Smooth muscle cell (in vitro differentiated cells): ENCODE results near the gene PDE6C. TPM values are rescaled to one million over a fixed set of nuclear protein-coding genes. Genes with fewer than 3 reads are reported as not detected.

Source experiments
- DNase-seq: peaks from one replicate; lab custom pipeline; 2025; ENCODE audit not compliant: unreplicated experiment; lab: John Stamatoyannopoulos, UW
- H2AFZ ChIP-seq: fragments of 200-600 bp; sonication (generic); 2 replicates; pipeline ENCODE4 v1.6.0; 2016; ENCODE audit warnings: antibody characterized with exemption, low read depth, mild to moderate bottlenecking
- H3F3A ChIP-seq: fragments of 200-600 bp; sonication (generic); 2 replicates; pipeline ENCODE4 v1.6.0; 2017; ENCODE audit warnings: antibody characterized with exemption, low read depth
- H3K27ac ChIP-seq: fragments of 200-600 bp; sonication (generic); 2 replicates; pipeline ENCODE4 v1.5.1; 2016; ENCODE audit warnings: low read depth, mild to moderate bottlenecking
- H3K27me3 ChIP-seq: fragments of 200-600 bp; sonication (generic); 2 replicates; pipeline ENCODE4 v1.6.1; 2016; ENCODE audit warnings: low read depth, mild to moderate bottlenecking
- H3K36me3 ChIP-seq: fragments of 200-600 bp; sonication (generic); 2 replicates; pipeline ENCODE4 v1.5.1; 2016; ENCODE audit warnings: low read depth
- H3K4me1 ChIP-seq: fragments of 200-600 bp; sonication (generic); 2 replicates; pipeline ENCODE4 v1.5.1; 2016; ENCODE audit warnings: low read depth
- H3K4me2 ChIP-seq: fragments of 200-600 bp; sonication (generic); 2 replicates; pipeline ENCODE4 v1.6.0; 2016; ENCODE audit warnings: mild to moderate bottlenecking
- H3K4me3 ChIP-seq: fragments of 200-600 bp; sonication (generic); 2 replicates; pipeline ENCODE4 v1.5.1; 2016; ENCODE audit warnings: mild to moderate bottlenecking
- H3K79me2 ChIP-seq: fragments of 200-600 bp; sonication (generic); 2 replicates; pipeline ENCODE4 v1.6.0; 2016; ENCODE audit warnings: low read depth, mild to moderate bottlenecking
- H3K9ac ChIP-seq: fragments of 200-600 bp; sonication (generic); 2 replicates; pipeline ENCODE4 v1.6.0; 2016; ENCODE audit warnings: low read depth
- H3K9me3 ChIP-seq: fragments of 200-600 bp; sonication (generic); replicated peaks from 2 replicates; pipeline ENCODE4 v1.5.1; 2016; ENCODE audit warnings: low read depth
- H4K20me1 ChIP-seq: fragments of 200-600 bp; sonication (generic); 2 replicates; pipeline ENCODE4 v1.6.0; 2016; ENCODE audit warnings: low read depth
- CTCF ChIP-seq: fragments of 200-600 bp; sonication (generic); IDR thresholded peaks from 2 replicates; pipeline ENCODE4 v1.5.1; 2017; ENCODE audit warnings: borderline replicate concordance, mild to moderate bottlenecking, antibody characterized with exemption; ENCODE audit not compliant: insufficient read depth, poor library complexity, severe bottlenecking
- WGBS: methylation state at CpG from one replicate; pipeline ENCODE4 v1.1.7; 2016; ENCODE audit warnings: low lambda C conversion rate; 5-methylcytosine and 5-hydroxymethylcytosine counted together
- polyA plus RNA-seq: library from polyadenylated mRNA; unstranded; fragments of >200 nt; fragmentation: Nextera tagmentation; extraction: Ambion mirVana; gene quantifications from 2 replicates; pipeline ENCODE4 v1.2.1, GENCODE V29; 2016
- total RNA-seq: library from RNA; depleted of rRNA; stranded (reverse); fragments of >200 nt; gene quantifications from 2 replicates; pipeline ENCODE4 v1.2.3, GENCODE V29; 2014

The PDE6C gene
- total and polyA plus RNA-seq, 2 experiments from 2014 or later, result not detected

- no peak overlapping the region for H3K4me2 ChIP-seq
- no peaks in the 10 kb centered on the region for H3K36me3 ChIP-seq
Observed at GRCh38 chr10:93652857-93653256, 40.5 kb downstream of the PDE6C start.

DNA sequence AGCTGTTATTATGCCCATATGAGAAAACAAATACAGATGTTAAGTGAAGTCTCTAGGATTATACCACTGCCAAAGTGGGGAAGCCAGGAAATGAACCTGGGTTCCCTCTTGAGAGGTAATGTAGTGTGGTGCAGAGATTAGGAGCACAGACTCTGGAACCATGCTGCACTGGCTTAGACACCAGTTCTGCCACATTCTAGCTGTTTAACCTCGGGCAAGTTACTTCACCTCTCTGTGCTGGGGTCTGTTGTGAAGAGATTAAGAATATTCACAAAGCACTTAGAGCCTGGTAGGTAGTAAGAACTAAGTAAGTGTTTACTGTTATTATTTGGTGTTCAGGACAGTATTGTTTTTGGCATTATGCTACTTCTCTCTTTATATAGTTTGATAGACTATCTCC lies 41.9 kb downstream of the PDE6C start:
- H3F3A ChIP-seq, result no peaks in the 10 kb centered on the region
- no peak overlapping the region for H2AFZ ChIP-seq
- no peak overlapping the region for H3K9ac ChIP-seq
- TF ChIP-seq CTCF, result no peak
- no peaks in the 10 kb centered on the region for H3K9me3 ChIP-seq
- no peak overlapping the region for H3K27ac ChIP-seq
- H3K4me2 ChIP-seq, result no peak overlapping the region
- WGBS, result 90% methylated on average over 1 of the region's 1 CpG
- H3K79me2 ChIP-seq, result no peaks in the 10 kb centered on the region
- DNase-seq, result no peak
- no peaks in the 10 kb centered on the region for H3K36me3 ChIP-seq
- no peaks in the 10 kb centered on the region for H3K4me1 ChIP-seq
- no peak overlapping the region for H3K4me3 ChIP-seq
- no peaks in the 10 kb centered on the region for H4K20me1 ChIP-seq
- H3K27me3 ChIP-seq, result no peaks in the 10 kb centered on the region

More at GRCh38 chr10:93652857-93653256, 40.5 kb downstream of the PDE6C start:
- Histone ChIP-seq H4K20me1 (no peaks in the 10 kb centered on the region), H3K79me2 (no peaks in the 10 kb centered on the region), H3K27me3 (no peaks in the 10 kb centered on the region), H3K4me1 (no peaks in the 10 kb centered on the region), H3K27ac (no peak overlapping the region), H3K9ac (no peak overlapping the region), H3K9me3 (no peaks in the 10 kb centered on the region), H3K4me3 (no peak overlapping the region), H3F3A (no peaks in the 10 kb centered on the region), H2AFZ (no peak overlapping the region)
- WGBS, result 84% methylated on average over 1 of the region's 1 CpG
- no peak for TF ChIP-seq CTCF
- DNase-seq, result no peak

DNA sequence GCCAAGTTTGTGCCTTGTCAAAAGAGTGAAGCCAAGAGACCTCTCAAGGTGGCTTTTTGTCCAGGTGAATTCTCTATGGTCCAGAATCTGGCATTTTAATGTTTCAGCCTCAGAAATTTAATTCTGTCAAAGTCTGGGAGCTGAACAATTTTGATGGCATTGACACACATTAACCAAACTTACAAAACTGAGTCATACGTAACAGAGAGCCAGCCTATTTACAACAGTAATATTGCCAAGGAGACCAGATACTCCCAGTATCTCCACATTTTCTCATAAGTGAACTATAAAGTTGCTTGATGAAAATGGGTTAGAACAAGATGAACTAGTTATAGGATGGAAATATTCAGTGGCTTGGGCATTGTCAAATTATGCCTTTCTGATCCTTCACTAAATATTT lies 43.8 kb downstream of the PDE6C start:
- Histone ChIP-seq H3K9ac (no peak overlapping the region), H4K20me1 (no peaks in the 10 kb centered on the region), H3K4me1 (no peaks in the 10 kb centered on the region), H3K27ac (no peak overlapping the region), H2AFZ (no peak overlapping the region), H3K9me3 (no peaks in the 10 kb centered on the region), H3K27me3 (no peaks in the 10 kb centered on the region), H3K36me3 (no peaks in the 10 kb centered on the region), H3K4me3 (no peak overlapping the region), H3K79me2 (no peaks in the 10 kb centered on the region), H3F3A (no peaks in the 10 kb centered on the region), H3K4me2 (no peak overlapping the region)
- no peak for TF ChIP-seq CTCF
- no peak for DNase-seq
- WGBS, result 85% methylated on average over 1 of the region's 1 CpG

- Histone ChIP-seq H3K9me3 (no peaks in the 10 kb centered on the region), H3K4me3 (no peak overlapping the region), H3K79me2 (no peaks in the 10 kb centered on the region), H3K27me3 (no peaks in the 10 kb centered on the region), H3F3A (no peaks in the 10 kb centered on the region), H2AFZ (no peak overlapping the region), H3K9ac (no peak overlapping the region), H3K36me3 (peaks cover 3% of the 10 kb centered on the region), H3K4me2 (no peak overlapping the region), H3K27ac (no peak overlapping the region), H3K4me1 (no peaks in the 10 kb centered on the region), H4K20me1 (no peaks in the 10 kb centered on the region)
- no peak for DNase-seq
- 92% methylated on average over 1 of the region's 1 CpG for WGBS
- TF ChIP-seq CTCF, result no peak
Observed at GRCh38 chr10:93657757-93658156, 45.4 kb downstream of the PDE6C start.
